HCT116 (cell line): ENCODE measurements around the gene GPD2.

Source experiments
- JUND ChIP-seq: IDR thresholded peaks from 2 replicates; pipeline ENCODE4 v1.6.1; 2012
- POLR2A ChIP-seq: IDR thresholded peaks from 2 replicates; pipeline ENCODE4 v1.7.0; 2011; ENCODE audit warnings: borderline replicate concordance; ENCODE audit not compliant: insufficient read depth, insufficient read length; ENCODE audit errors: extremely low read depth
- RAD21 ChIP-seq: IDR thresholded peaks from 2 replicates; pipeline ENCODE4 v1.6.1; 2012; ENCODE audit warnings: low read depth, mild to moderate bottlenecking
- SRF ChIP-seq: IDR thresholded peaks from 2 replicates; pipeline ENCODE4 v1.6.1; 2012; ENCODE audit warnings: low read depth
- YY1 ChIP-seq: IDR thresholded peaks from 2 replicates; pipeline ENCODE4 v1.6.1; 2011; ENCODE audit warnings: low read length, low read depth, moderate library complexity, mild to moderate bottlenecking; ENCODE audit not compliant: insufficient replicate concordance; ENCODE audit errors: extremely low read depth
- TF ChIP-seq, protein P1 (sequence below), 3 experiments: fragments of 200-600 bp in 1 of 3; sonication (generic) in 1 of 3; IDR thresholded peaks in 2 of 3; conservative IDR thresholded peaks in 1 of 3; 2 replicates each; pipeline ENCODE4 v1.5.1; 2012 to 2017; ENCODE audit warnings: low read depth in 2 of 3, low read length in 2 of 3, antibody characterized with exemption in 1 of 3, borderline replicate concordance in 1 of 3, control low read depth in 1 of 3, mild to moderate bottlenecking in 1 of 3, mixed read lengths in 1 of 3, mixed run types in 1 of 3, moderate library complexity in 1 of 3; ENCODE audit not compliant: insufficient read depth in 1 of 3

DNA sequence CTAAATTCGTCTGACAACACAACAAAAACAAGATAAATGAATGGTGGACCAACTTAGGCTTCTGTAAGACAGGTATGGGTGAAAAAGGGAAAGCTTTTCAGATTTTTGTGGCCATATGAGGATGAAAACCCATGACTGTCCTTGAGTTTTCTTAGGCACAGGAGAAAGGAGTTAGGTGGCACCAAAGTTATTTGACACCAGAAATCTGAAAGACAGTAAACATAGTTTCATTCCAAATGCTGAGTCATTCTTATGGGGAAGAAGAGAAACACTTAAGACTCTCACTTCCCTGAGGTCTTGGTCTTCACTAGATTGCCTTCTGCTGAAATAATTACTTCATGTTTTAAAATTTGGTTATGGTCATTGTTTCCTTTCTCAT is 5.2 kb upstream of the GPD2 start:
- TF ChIP-seq, protein P1, sequence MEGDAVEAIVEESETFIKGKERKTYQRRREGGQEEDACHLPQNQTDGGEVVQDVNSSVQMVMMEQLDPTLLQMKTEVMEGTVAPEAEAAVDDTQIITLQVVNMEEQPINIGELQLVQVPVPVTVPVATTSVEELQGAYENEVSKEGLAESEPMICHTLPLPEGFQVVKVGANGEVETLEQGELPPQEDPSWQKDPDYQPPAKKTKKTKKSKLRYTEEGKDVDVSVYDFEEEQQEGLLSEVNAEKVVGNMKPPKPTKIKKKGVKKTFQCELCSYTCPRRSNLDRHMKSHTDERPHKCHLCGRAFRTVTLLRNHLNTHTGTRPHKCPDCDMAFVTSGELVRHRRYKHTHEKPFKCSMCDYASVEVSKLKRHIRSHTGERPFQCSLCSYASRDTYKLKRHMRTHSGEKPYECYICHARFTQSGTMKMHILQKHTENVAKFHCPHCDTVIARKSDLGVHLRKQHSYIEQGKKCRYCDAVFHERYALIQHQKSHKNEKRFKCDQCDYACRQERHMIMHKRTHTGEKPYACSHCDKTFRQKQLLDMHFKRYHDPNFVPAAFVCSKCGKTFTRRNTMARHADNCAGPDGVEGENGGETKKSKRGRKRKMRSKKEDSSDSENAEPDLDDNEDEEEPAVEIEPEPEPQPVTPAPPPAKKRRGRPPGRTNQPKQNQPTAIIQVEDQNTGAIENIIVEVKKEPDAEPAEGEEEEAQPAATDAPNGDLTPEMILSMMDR (IDR thresholded peaks at IDR 0.05 in 2 of 3, conservative IDR thresholded peaks at IDR 0.05 in 1 of 3; ENCODE audit: borderline replicate concordance in 1 of 3, insufficient read depth in 1 of 3, low read depth in 2 of 3, low read length in 2 of 3): no peak
- TF ChIP-seq YY1 (no peak), POLR2A (no peak), JUND (peak; percentile 73), SRF (no peak), RAD21 (peak; percentile 34)
